ENCODE data around the gene TERT.
"Not testable (repeated sequence)": the region's sequence is repeated elsewhere in the genome, so short reads cannot be mapped to it uniquely, and the experiment has no call there.

Gene TERT

DNA sequence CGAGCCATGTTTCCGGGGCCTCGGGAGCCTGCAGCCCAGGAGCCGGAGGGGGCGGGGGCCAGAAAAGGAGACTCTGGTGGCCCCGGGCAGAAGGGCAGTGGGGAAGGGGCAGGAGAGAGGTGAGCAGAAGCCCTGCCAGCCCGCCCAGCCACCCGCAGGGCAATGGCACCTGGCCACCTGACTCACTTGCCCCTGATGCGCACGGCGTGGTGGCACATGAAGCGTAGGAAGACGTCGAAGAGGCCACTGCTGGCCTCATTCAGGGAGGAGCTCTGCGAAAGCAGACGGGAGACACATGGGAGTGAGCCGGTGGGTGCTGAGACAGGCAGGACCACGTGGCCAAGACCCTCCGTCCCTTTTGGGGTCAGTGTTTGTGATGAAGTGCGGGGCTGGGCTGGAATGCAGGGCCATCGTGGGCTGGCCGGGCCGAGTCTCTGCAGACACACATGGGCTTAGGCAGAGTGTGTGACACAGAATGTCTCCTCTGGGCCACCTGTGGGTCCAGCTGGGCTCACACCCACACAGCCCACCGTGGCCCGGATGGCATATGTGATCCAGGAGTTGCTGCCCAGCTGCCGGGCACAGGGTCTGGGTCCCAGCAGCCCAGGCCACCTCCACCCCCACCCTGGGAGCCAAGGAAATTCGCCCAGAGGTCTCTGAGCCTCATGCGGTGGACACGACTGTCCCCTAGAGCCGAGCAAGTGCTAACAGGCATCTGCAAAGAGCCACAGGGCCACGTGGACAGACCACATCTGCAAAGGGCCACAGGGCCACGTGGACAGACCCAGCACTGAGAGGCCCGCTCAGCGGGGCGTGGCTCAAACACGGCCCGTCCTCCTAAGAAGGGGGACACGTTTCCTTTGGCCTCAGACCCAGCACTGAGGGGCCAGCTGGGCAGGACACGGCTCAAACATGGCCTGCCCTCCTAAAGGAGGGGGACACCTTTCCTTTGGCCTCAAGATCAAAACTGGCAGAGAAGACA lies 23.6 kb downstream of the TERT start:
- Mint-ChIP-seq H3K9me3 (no peaks in the 10 kb centered on the region), H3K4me3 (no peak overlapping the region), H3K36me3 (no peaks in the 10 kb centered on the region), H3K27ac (no peak overlapping the region), H3K4me1 (peaks cover 18% of the 10 kb centered on the region)
- ATAC-seq (no peak), DNase-seq (ENCODE audit: low spot score in 2 of 2) (no peak)

DNA sequence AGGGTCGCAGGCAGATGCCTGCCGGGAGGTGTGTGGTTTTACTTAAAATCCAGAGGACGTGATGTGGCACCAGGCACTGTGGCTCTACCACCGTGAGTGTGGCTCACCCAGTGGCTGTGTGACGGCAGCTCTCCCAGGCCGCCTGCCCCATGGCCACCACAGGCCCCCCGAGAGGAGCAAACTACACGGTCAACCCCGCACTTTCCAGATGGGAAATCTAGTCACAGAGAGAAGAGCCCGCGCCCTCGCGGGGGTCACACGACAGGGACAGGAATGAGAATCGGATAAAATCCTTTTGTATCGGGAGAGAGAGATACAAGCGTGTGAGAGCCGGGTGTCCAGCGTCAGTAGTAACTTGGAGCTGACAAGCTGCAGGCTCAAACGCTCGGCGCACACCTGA lies 24.4 kb downstream of the TERT start:
- H3K9me3 Mint-ChIP-seq = no peaks in the 10 kb centered on the region
- no peak overlapping the region for H3K4me3 Mint-ChIP-seq
- no peak for DNase-seq (ENCODE audit: low spot score in 2 of 2)
- ATAC-seq = no peak
- H3K27ac Mint-ChIP-seq = no peak overlapping the region
- peaks cover 14% of the 10 kb centered on the region for H3K4me1 Mint-ChIP-seq
- no peaks in the 10 kb centered on the region for H3K36me3 Mint-ChIP-seq

DNA sequence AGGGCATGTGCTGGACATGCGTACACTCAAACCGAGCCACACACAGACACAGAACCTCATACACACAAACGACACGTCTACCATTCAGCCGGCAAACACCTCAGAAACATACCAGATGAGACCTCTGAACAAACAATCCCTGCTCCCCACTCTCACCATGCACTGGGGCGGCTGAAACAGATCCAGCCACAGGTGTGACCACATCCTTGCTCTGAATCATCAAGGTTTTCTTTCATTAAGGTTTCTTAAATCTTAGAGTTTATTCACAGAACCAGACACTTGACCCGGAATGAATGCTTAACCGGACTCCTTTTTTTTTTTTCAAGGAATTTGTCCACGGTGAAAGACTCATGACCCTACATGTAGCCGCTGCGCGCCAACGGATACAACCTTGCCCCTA lies 26.2 kb downstream of the TERT start:
- DNase-seq (ENCODE audit: low spot score in 2 of 2) (no peak), ATAC-seq (peak; percentile 86)
- Mint-ChIP-seq H3K4me3 (no peak overlapping the region), H3K36me3 (no peaks in the 10 kb centered on the region), H3K27ac (no peak overlapping the region), H3K9me3 (no peaks in the 10 kb centered on the region), H3K4me1 (peaks cover 12% of the 10 kb centered on the region)

DNA sequence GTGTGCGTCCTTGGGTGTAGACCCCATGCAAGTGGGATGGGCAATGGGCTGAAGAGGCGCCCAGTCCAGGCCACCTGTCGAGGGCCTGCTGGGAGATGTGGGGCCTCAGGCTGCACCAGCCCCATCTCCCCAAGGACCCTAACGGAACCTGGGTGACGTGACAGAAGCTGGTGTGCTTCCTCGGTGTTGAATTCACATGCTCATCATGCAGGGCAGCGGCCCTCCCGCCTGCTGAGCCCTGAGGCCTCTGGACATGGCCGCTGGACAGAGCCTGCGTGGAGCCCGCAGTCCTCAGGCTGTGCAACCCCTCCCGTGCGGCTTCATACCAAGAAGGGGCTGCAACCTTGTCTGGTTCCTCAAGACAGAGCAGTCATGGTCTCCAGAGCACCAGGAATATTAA lies 26.8 kb downstream of the TERT start:
- Mint-ChIP-seq H3K4me3 (no peak overlapping the region), H3K27ac (no peak overlapping the region), H3K36me3 (no peaks in the 10 kb centered on the region), H3K9me3 (no peaks in the 10 kb centered on the region), H3K4me1 (peaks cover 12% of the 10 kb centered on the region)
- ATAC-seq (no peak), DNase-seq (ENCODE audit: low spot score in 2 of 2) (no peak)

DNA sequence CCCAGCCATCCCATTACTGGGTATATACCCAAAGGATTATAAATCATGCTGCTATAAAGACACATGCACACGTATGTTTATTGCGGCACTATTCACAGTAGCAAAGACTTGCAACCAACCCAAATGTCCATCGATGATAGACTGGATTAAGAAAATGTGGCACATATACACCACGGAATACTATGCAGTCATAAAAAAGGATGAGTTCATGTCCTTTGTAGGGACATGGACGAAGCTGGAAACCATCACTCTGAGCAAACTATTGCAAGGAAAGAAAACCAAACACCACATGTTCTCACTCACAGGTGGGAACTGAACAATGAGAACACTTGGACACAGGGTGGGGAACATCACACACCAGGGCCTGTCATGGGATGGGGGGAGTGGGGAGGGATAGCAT lies 27.4 kb downstream of the TERT start:
- peaks cover 12% of the 10 kb centered on the region for H3K4me1 Mint-ChIP-seq
- not testable (repeated sequence) for DNase-seq (ENCODE audit: low spot score in 2 of 2); H3K27ac Mint-ChIP-seq; H3K4me3 Mint-ChIP-seq; H3K36me3 Mint-ChIP-seq; ATAC-seq; H3K9me3 Mint-ChIP-seq

DNA sequence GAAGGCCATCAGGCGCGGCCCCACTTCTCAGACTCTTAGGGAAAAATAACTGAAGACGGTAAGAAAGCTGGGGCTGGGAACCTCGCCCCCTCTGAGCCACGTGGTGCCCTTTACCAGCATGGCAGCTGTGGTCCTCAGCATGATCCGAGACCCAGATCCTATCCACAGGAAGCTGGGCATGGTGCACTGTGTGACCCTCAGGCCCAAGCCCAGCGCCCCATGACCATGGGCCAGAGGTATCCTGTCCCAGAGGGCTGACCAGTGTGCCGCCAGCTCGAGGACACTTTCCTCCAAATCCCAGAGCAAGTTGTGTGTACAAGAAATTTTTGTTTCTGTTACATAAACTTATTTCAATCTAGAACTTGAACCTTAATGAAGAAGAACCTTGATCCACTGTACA lies 28.1 kb downstream of the TERT start:
- ATAC-seq (no peak), DNase-seq (ENCODE audit: low spot score in 2 of 2) (no peak)
- Mint-ChIP-seq H3K27ac (no peak overlapping the region), H3K36me3 (no peaks in the 10 kb centered on the region), H3K4me1 (peaks cover 12% of the 10 kb centered on the region), H3K9me3 (no peaks in the 10 kb centered on the region), H3K4me3 (no peak overlapping the region)

DNA sequence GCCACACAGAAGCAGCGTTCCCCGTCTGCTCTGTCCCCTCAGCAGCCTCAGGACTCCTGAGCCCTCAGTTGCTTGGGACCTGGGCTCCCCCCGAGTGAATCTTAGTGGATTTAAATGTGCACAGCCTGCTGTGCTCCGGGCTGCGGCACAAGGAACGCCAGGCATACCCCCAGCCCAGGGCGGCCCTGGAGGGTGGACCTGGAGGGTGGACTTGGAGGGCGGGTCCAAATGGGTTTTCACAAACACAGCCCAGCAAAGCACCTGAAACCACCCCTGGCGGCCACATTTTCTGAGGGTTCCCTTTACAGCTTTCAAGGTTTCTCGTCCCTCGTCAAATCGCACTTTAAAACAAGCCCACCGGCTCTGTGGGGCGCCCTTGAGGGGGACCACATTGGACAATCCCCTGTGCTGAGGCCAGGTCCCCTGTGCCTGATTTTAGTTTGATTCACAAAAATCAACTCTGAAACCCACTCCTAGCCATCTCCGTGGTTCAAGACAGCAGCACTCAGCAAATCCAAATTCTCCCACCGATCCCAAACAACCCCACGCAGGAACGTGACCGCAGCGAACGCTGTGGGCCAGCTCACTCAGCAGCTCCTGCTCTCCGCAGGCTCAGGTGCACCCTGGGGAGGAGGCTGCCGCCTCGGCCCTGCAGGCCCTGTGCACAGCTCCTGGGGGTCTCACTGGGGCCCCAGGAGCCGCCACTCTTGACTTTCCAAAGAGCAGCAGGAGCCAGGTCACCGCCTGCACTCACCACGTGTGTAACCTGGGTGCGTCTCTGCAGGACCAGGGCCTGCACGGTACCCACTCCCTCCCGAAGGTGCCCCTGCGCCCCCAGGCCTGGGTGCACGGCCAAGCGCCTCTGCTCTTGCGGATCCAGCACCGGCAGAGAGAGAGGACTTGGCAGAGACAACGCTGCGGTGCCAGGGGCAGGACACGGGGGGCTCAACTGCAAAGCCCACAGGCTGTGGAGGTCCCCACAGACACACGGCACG lies 29.1 kb downstream of the TERT start:
- Mint-ChIP-seq H3K27ac (no peak overlapping the region), H3K4me1 (peaks cover 12% of the 10 kb centered on the region), H3K9me3 (no peaks in the 10 kb centered on the region), H3K36me3 (no peaks in the 10 kb centered on the region), H3K4me3 (no peak overlapping the region)
- no peak for DNase-seq (ENCODE audit: low spot score in 2 of 2)
- no peak for ATAC-seq

DNA sequence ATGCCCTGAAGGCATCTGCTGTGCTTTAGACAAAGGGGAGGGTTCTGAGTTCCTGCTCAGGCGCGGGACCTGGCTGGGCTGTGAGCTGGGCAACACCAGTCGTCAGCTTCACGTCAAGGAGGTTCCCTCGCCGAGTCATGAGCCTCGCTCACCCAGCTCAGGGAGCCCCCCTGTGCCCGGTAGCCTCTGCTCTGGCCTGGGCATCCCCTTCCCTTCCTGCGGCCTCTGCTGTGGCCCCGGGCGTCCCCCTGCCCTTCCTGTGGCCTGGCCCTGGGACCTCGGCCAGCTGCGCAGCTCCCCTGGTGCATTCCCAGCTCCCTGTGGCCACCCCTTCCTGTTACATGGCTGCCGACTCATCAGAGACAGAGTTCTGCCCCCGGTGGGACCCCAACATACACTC lies 29.8 kb downstream of the TERT start:
- Mint-ChIP-seq H3K4me1 (peaks cover 12% of the 10 kb centered on the region), H3K9me3 (no peaks in the 10 kb centered on the region), H3K27ac (no peak overlapping the region), H3K4me3 (no peak overlapping the region), H3K36me3 (no peaks in the 10 kb centered on the region)
- ATAC-seq (no peak), DNase-seq (ENCODE audit: low spot score in 2 of 2) (no peak)

DNA sequence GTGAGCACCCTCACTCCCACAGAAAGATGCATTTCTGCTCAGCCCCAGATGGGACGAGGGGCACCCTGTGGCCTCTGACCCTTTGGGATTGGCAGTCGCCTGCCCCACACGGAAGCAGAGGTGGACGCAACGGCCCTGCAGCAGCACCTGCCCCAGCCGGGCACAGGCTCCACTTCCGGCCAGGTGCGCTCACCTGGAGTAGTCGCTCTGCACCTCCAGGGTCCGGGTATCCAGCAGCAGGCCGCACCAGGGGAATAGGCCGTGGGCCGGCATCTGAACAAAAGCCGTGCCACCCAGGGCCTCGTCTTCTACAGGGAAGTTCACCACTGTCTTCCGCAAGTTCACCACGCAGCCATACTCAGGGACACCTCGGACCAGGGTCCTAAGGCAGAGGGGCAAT lies 30.7 kb downstream of the TERT start:
- ATAC-seq = no peak
- Mint-ChIP-seq H3K36me3 (no peaks in the 10 kb centered on the region), H3K9me3 (no peaks in the 10 kb centered on the region), H3K27ac (no peak overlapping the region), H3K4me1 (peaks cover 11% of the 10 kb centered on the region), H3K4me3 (no peak overlapping the region)
- no peak for DNase-seq (ENCODE audit: low spot score in 2 of 2)

DNA sequence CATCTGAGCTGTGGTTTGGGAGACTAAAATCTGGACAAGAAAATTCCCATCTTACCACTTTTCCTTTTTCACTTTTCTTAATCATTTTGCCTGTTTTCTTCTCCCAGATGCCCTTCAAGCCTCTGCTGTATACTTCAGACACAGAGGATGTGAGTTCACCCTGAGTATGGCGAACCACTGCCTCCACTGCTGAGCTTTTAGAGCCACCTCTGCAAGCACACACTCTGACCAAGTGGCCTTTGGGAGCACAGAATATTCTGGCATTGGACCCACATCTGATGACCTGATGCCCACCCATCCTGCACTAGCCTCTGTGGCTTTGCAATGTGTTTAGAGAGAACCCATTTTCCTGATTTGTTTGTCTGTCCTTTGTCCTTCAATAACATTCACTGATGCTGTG lies 32.5 kb downstream of the TERT start:
- H3K4me3 Mint-ChIP-seq = no peak overlapping the region
- no peaks in the 10 kb centered on the region for H3K4me1 Mint-ChIP-seq
- H3K9me3 Mint-ChIP-seq = no peaks in the 10 kb centered on the region
- ATAC-seq (no peak), DNase-seq (ENCODE audit: low spot score in 2 of 2) (no peak)
- no peak overlapping the region for H3K27ac Mint-ChIP-seq
- no peaks in the 10 kb centered on the region for H3K36me3 Mint-ChIP-seq

DNA sequence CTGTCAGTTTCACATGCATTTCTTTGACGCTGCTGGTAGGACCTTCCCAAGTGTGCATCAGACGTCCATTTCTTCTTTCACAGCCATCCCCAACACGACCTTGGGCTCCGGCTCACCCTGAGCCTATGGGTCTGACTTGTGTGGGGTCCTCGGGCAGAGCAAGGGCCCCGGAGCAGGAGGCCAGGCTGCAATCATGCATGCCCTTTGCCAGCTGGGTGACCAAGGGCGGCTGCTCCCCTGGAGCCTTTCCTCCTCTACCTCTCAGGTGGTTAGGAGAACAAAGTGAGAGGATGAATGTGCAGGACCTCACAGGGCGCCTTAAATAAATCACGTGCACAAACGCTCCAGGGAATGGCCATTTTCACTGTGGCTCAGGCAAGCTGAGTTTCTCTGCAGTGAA lies 33.2 kb downstream of the TERT start:
- ATAC-seq (no peak), DNase-seq (ENCODE audit: low spot score in 2 of 2) (no peak)
- Mint-ChIP-seq H3K36me3 (no peaks in the 10 kb centered on the region), H3K4me3 (no peak overlapping the region), H3K9me3 (no peaks in the 10 kb centered on the region), H3K4me1 (no peaks in the 10 kb centered on the region), H3K27ac (no peak overlapping the region)

DNA sequence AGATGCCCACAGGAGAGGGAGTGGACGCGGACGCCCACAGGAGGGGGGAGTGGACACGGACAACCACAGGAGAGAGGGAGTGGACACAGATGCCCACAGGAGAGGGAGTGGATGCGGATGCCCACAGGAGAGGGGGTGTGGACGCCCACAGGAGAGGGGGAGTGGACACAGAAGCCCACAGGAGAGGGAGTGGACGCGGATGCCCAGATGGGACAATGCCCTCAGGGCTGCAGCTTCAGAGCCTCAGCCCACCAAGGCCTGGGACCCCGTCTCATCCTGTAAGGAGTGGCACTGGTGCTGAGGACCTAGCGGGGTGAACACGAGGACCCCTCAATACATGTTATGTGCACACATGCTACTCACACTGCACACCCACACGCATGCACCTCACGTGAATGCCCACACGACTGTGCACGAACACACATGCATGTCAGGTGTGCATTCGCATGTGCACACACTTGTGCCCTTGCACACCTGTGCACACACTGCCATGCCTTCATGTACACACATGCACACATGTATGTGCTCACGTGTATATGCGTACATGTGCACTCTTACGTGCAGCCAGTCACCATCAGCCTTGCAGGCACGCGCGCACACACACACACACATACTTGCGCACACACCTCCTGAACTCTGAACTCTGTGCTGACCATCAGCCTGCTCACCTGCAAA lies 34.9 kb downstream of the TERT start:
- Mint-ChIP-seq H3K9me3 (no peaks in the 10 kb centered on the region), H3K4me1 (peaks cover 16% of the 10 kb centered on the region), H3K36me3 (no peaks in the 10 kb centered on the region), H3K4me3 (no peak overlapping the region), H3K27ac (no peak overlapping the region)
- DNase-seq (ENCODE audit: low spot score in 2 of 2) (no peak), ATAC-seq (no peak)

DNA sequence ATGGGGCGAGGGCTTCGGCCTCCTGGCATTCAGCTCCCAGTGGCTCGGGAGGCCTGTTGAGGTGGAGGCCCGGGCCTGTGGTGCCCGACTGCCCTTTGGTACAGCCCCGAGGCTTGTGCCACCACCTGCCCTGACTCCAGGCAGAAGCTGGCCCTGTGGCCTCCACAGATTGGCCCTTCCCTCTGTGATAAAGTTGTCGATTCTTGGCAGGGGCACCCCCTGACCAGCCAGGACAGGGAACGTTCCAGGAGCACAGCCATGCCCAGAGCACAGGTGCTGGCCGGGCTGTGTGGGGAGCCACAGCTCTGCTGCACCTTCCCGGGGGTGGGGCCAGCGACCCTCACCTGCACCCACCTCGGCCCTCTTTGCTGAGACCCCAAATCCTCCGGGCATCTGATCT lies 37.0 kb downstream of the TERT start:
- peaks cover 22% of the 10 kb centered on the region for H3K4me1 Mint-ChIP-seq
- H3K9me3 Mint-ChIP-seq = no peaks in the 10 kb centered on the region
- no peak overlapping the region for H3K4me3 Mint-ChIP-seq
- DNase-seq (ENCODE audit: low spot score in 2 of 2) (no peak), ATAC-seq (no peak)
- no peak overlapping the region for H3K27ac Mint-ChIP-seq
- no peaks in the 10 kb centered on the region for H3K36me3 Mint-ChIP-seq

DNA sequence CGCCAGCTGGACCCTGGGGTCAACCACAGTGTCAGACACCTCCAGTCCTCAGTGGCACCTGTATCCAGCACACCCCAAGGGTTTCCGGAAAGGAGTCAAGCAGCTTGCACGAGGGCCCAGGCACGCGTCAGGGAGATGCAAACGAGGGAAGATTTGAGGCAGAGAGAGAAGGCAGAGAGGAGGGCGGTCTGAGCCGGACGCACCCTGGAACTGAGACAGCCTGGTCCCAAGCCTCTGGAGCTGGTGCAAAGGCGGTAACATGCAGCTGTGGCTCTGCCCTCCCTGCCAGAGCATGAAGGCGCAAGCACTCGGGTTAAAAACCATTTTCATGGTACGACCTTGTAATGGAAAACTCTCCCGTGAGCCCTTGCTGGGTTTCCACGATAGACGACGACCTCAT lies 37.5 kb downstream of the TERT start:
- H3K9me3 Mint-ChIP-seq = no peaks in the 10 kb centered on the region
- peaks cover 22% of the 10 kb centered on the region for H3K4me1 Mint-ChIP-seq
- no peak for ATAC-seq
- H3K36me3 Mint-ChIP-seq = no peaks in the 10 kb centered on the region
- no peak overlapping the region for H3K4me3 Mint-ChIP-seq
- H3K27ac Mint-ChIP-seq = no peak overlapping the region
- DNase-seq (ENCODE audit: low spot score in 2 of 2) = no peak

DNA sequence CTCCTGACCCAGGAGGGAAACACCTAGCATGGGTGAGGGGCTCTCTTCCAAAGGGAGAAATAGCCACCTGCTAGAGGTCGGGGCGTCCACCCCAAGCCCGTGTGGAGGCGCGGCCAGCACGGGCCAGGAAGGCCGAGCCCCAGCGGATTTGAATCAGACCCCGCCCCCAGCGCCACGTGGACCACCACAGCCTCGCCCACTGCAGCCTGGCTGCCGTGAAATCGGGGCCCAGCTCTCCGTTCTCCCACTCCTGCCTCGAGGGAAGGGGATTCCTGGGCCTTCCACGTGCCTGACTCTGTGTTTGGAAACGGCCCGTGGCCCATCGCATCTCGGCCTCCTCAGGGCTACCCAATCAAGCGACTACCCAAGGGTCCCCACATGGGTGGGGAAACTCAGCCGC lies 38.1 kb downstream of the TERT start:
- H3K27ac Mint-ChIP-seq = no peak overlapping the region
- DNase-seq (ENCODE audit: low spot score in 2 of 2) = no peak
- H3K36me3 Mint-ChIP-seq = no peaks in the 10 kb centered on the region
- H3K4me3 Mint-ChIP-seq = no peak overlapping the region
- peaks cover 22% of the 10 kb centered on the region for H3K4me1 Mint-ChIP-seq
- no peaks in the 10 kb centered on the region for H3K9me3 Mint-ChIP-seq
- ATAC-seq = no peak
